Measurements from ENCODE around the gene EXOC6.
"Not testable (repeated sequence)": the region's sequence is repeated elsewhere in the genome, so short reads cannot be mapped to it uniquely, and the experiment has no call there.

The EXOC6 gene

DNA sequence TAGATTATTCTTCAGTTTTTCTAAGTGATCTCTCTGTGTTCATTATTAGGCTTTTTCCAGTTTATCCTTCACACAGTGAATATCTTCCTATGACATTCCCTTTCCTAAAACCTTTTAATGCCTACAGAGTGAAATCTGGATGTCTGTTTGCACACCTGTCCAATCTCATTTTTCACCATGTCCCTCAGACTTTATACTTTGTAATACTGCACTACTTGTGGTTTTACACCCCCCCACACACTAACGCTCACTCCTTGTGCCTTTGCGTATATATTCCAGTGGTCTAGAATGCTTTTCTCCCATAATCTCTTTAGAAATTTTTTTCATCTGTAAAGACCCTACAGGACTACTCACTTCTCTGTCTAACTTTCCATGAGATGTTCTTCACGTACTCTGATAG is 98.2 kb downstream of the EXOC6 start:
- DNase-seq: no peak

DNA sequence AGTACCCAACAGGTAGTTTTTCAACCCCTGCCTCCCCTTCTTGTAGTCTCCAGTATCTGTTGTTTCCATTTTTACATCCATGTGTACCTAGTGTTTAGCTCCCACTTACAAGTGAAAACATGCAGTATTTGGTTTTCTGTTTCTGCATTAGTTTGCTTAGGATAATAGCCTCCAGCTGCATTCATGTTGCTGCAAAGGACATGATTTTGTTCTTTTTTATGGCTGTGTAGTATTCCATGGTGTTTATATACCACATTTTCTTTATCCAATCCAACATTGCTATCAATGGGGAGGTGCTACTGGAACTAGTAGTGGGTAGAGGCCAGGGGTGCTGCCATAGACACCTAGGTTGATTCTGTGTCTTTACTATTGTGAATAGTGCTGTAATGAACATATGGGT is 104.3 kb downstream of the EXOC6 start:
- not testable (repeated sequence) for DNase-seq

DNA sequence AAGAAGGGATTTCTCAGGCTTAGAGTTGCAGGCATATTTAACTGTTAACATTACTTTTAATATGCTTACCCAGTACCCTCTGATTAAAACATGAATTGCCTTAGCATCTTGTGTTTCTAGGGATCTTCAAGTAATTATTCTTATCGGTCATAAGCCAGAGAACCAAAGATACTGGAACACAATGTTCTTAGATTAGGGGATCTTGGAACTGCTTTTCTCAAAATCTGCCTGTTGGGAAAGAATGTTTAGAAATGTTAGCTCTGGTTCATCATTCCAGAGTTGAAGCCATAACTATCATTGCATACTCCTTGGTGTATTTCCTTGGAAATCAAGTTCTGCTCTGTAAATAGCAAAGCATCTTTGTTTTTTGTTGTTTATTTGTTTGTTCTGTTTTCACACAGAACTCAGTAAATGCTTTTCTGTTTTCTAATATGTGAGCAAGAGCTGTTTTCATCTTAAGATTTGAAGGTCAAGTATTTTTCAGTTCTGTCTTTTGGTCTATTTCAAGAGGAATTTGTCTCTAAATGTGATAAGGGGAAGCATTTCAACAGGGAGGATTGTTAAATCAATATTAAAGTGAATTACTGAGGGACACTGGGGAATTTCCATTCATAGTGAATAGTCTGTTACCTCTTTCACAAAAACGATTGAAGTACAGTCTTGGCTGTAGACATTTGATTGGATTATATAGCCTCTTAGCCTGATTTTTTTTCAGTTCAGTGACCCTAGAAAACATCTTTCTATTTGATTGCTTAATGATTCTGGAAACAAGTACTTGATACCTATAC is 109.1 kb downstream of the EXOC6 start:
- DNase-seq: no peak

DNA sequence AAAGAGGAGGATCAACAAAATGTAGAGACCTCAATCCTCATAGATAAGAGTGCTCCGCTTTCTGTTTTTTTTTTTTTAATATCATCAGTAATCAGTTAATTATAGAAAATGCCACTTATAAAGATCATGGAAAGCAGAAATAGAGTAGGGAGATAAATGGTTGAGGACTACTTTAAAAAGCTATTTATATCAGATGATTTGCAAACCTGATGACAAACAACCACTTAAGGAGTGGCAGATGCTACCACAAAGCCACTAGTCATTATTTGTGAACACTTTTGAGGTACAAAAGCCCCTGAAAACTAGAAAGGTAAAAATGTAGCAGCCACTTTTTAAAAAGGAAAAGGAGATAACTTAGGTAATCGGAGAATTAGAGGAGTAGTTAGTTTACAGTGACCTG is 113.3 kb downstream of the EXOC6 start:
- DNase-seq: no peak

DNA sequence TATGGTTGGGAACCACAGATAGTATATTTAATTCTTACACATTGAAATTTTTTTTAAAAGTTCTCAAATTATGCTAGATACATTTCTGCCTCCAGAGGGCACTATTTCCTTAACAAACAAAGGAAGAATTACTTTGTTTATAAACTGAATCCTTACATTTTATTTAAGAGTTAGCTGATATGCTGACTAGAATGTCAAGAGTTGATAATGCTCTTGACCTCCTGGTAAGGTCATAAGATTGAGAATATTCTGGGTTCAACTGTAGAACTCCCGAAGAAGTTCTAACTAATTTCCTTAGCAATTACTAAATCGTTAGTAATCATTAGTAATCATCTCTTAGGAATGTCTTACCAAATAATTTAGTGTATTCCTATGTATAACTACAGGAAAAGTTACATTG is 117.0 kb downstream of the EXOC6 start:
- DNase-seq: peak; percentile 79

DNA sequence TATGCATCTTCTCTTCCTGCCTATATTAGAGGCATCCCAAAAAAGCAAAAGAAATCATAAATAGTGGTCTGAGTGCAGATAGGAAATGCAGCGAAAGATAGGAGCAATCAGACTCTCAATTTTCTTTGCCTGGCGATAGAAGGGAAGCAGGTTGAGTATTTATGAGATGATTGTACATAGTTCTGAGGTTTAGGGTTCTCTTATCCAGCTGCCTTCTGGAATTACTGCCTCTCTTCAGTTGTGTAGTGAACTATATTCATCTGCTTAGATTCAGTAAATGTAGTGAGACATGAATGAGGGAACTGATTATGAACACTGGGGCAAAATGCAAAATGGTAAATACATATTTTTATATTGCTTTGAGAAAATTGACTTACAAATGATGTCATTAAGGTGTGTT is 119.3 kb downstream of the EXOC6 start:
- DNase-seq: peak; percentile 33

DNA sequence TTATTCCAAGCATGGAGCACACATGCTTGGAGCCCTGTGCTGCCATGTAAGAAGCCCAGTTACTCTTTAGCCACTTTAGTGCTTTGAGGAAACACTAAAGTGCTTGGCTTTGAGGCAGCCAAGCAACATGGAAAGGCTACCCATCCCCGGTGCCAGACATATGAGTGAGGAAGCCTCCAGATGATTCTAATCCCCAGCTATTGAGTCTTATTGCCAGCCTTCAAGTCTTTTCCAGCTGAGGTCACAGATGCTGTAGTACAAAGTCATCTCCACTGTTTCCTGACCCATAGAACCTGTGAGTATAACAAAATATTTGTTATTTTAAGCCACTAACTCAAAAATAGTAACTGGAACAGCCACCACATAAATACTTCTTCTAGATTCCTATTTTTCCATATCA is 120.8 kb downstream of the EXOC6 start:
- DNase-seq: no peak

DNA sequence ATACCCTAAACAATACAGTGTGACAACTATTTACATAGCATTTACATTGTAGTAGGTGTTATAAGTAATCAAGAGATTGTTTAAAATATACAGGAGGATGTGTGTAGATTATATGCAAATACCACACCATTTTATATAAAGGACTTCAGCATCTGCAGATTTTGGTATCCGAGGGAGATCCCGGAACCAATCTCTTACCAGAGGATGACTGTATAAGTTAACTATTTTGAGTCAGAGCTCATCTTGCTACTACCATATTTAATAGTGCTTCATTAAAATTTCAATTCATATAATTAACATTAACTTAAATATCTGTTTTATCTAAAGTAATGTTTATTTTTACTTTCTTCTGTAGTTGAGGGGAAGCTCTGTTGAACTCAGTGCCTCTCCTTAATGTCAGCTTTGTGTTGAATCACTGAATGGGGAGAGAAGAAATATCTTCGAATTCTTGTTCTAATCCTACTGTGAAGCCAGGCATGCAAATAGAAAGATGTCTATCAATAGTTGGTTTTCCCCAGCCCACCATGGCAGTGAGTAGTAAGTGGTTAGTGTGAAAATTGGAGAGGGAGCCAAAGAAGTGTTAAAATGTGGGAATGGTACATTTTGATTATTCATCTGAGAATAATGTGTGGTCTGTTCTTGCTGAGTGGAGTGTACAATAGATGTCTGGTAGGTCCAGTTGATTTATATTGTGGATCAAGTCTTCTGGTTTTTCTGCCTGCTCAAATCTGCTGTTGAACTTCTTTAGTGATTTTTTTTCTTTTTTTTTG is 122.2 kb downstream of the EXOC6 start:
- no peak for DNase-seq

DNA sequence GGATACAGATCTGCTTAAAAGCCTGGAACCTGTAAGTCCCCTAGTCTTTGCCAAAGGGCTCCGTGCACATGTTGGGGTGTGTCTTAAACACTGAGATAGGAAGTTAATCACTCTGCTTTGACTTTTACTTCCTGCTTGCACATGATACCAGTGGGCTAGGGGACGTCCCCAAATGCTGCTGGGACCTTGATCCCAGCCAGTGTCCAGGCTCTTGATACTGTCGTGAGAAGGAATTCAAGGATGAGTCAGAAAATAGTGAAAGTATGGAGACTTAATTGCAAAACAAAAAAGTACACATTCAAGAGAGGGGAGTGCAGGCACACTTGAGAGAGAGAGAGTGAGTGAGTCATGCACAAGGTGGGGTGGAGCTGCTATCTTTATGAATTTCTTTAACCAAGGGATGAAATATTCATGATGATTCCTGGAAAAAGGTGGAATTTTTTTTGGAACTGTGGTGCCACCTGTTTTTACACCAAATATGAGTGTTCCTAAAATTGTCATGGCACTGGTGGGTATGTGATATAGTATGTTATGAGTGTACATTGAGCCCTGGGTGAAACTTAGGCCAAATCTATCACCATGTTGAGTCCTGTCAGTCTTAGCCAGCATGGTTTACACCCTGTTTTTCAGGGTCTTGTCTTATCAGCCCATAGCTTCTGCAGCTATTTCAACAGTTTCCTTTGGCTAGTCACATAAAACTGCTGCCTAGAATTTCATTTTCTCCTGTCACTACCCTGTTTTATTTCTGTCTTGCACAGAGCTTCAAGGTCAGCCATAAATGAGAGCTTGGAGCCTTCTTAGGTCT is 123.9 kb downstream of the EXOC6 start:
- peak; percentile 95 for DNase-seq

DNA sequence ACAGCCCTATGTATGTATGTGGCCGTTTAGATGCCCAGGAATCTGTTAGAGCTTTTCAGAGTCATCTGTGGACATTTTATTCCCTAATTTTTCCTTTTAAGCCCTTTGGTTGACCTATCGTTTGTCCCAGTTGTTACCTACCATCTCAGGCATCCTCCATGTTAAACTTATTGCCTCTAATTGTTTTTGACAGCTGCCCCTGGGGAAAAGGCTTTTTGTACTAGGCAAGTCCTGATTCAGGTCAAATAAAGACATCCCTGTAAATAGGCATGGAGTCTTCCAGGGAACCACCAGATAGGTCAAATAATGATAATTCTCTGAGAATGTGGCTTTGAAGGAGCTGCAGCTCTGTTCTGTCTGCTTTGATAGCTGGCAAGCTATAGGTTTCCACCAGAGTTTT is 124.6 kb downstream of the EXOC6 start:
- peak; percentile 48 for DNase-seq

DNA sequence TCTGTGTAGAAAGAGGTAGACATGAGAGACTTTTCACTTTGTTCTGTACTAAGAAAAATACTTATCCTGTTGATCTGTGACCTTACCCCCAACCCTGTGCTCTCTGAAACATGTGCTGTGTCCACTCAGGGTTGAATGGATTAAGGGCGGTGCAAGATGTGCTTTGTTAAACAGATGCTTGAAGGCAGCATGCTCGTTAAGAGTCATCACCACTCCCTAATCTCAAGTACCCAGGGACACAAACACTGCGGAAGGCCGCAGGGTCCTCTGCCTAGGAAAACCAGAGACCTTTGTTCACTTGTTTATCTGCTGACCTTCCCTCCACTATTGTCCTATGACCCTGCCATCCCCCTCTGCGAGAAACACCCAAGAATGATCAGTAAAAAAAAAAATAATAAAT is 128.0 kb downstream of the EXOC6 start:
- DNase-seq: not testable (repeated sequence)

DNA sequence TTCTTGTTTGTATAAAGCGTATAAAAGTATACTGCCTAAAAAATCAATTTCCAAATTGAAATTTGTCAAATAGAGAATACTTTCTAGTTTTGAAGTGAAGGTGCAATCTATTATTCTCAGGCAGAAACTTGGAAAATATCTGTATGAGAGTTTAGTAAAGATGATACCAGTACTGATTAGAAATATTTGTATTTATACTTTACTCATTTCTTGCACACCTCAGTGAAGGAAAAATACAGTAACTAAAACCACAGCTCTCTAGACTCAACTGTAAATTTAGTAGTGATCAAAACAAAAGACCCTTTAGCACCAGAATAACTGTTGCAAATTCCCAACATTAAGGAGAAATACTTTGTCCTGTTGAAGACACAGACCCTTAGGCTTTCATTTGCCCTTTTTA is 140.9 kb downstream of the EXOC6 start:
- no peak for DNase-seq

DNA sequence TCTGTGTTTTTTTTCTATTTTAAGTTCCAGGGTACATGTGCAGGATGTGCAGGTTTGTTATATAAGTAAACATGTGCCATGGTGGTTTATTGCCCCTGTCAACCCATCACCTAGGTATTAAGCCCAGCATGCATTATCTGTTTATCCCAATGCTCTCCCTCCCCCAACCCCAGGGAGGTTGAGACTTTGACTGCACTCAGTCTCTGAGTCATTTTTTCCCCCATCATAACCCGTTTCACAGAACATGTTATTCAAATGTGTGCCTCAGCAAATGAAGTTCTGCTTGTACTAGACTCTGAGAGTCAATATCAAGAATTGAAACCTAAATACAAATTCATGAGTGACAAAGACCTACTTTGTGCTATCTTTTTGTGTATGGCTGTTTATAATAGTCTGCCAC is 142.3 kb downstream of the EXOC6 start:
- DNase-seq: peak; percentile 78

DNA sequence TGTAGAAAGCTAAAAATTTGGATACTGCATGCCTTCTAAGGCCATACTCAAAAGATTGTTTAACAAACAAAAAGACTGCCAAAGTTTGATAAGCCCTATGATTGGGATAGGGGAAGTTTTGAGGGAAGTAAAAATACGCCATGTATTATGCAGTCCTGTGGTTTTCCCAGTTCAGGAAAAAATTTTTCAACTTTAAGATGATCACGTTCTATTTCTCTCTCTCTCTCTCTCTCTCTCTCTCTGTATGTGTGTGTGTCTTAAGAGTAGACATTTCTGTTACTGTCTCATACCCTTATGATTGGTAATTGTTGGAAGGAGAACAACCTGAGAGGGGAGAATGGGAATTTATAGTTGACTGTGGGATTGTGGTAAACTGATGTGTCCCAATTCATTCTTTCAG is 143.2 kb downstream of the EXOC6 start:
- no peak for DNase-seq

DNA sequence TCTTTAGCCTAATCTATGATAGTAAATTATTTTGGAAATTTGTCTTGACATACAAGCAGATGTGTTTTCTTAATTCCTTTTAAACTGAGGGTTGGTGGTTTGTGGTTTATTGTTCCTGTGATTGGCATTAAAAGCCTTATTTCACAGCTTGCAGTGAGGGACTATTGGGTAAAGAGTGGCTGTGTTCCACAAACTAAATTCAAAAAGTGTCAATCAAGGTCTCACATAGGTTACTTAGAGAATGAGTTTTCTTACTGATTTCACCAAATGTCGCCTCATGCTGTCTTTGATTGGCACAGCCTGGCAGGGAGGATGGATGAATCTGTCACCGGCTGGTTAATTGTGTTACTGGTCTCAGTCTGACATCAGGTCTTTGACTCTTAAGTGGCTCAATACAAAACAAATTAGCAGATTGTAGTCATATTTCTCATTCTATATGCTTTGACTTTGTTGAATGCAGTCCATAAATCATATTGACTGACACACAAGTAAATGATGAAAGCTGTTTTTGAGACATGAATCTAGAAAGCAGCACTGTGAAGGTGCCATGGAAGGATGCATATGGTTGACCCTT is 145.5 kb downstream of the EXOC6 start:
- peak; percentile 18 for DNase-seq

DNA sequence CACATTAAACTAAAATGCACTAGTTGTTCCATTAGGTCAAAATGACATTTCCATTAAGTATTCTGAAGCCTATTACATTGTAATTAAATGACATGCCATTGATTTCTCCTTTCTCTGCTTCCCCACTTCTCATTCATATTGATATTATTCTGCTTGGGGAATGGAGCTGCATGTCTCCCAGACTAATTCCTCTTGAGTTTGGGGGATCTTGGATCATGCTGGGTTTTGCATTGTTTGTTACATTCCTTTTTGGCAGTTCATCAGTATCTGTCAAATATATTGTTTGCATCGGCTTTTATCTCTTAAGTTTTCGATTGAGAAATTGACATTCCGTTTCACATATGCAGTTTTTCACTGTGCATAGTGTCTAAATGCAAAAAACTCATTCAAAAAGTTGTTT is 147.2 kb downstream of the EXOC6 start:
- no peak for DNase-seq

DNA sequence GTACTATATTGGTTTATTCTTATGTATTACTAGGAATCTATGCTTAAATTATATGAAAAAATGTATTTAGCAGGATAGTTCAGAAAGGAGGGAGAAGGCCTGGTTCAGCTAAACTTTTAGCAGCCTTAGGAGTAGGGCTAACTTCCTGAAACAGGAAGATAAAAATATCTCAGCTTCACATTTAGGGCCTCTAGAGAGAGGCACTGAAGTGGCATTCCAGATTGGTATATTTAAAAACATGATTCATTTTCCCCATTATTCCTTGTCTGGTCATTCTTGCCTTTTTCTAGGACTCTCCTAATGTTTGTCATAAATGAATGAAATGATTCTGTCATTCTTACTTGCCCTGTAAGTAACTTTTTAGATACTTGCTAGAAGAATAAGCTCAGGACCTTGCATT is 149.3 kb downstream of the EXOC6 start:
- no peak for DNase-seq

DNA sequence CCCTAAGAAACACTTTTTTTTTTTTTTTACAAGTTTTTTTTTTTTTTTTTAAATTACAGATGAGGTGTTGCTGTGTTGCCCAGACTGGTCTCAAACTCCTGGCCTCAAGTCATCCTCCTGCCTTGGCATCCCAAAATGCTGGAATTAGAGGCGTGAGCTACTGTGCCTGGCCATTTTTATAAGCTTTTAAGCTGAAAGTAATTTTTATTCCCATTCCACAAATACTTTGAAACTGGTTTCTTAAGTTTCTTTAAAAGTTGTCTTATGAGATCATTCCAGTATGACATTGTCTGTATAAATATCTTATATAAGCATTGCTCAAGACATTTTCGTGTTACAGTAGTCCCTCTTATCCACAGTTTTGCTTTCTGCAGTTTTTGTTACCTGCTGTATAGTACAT is 150.9 kb downstream of the EXOC6 start:
- no peak for DNase-seq

DNA sequence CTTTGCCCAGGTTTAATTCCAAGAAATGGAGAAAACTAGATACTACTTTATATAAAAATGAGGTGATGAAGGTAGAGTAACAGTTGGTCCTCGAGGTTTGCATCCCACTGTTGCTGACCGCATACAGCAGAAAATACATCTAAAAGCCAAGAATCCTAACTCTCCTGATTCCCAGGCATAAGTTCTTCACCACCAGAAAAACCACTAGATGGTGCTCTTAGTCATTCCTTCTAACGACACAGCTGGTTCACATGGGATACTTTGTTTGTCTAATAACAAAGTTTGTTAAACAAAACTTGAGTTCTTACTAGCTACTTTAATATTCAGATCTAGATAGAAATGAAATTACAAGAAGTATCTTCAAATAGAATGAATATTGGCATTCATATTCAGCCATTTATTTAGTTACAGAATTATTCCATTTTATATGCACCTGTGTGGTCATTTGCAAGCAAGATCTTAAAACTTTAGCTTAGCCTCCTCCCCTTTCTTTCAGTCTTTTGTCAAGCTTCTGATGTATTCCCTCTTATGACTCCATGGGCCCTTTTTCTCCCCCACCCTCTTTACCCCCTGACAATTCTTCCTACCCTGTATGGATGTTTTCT is 158.2 kb downstream of the EXOC6 start:
- DNase-seq: peak; percentile 63

DNA sequence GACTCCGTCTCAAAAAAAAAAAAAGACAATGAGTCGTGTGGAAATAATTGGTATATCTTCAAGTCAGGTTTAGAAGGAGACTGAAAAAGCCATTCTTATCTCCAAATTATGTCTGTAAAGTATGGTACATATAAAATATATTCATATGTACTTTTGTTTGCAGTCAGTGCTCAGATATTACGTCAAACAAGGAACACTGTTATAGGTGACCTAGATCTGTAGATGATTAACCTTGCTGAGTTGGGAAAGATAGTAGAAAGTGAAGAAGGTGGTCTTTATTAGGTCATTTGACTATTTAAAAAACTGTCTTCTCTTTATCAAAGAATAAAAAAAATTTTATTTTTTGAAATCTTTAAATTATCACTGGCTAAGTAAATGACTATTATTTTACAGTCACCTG is 167.4 kb downstream of the EXOC6 start:
- no peak for DNase-seq

DNA sequence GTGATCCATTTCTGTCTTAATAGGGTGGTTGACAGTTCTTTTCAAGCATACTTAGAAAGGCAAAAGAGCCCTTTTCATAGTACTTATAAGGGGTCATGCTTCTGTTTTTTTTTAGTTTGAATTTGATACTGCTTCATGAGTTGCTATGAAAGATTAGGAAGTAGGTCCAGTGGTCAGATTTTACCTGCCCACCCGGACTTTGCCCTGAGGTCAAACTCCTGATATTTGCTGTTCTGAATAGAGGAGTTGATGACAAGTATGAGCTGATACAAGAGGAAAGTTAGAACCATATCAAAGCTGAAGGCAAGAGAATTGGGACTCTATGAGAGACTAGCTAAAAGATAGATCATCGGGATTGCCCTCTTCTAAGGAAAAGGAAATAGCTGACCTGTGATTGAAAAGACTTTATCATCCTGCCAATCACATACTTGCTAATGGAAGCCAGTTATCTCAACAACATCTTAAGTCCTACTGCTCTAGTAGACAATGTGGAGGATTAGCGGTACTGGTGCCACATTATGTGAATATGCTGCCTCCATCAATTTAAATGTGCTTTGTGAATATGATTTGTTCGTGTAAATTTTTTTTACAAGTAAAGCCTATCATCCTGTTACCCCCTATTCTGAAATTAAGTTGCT is 174.8 kb downstream of the EXOC6 start:
- DNase-seq: no peak

DNA sequence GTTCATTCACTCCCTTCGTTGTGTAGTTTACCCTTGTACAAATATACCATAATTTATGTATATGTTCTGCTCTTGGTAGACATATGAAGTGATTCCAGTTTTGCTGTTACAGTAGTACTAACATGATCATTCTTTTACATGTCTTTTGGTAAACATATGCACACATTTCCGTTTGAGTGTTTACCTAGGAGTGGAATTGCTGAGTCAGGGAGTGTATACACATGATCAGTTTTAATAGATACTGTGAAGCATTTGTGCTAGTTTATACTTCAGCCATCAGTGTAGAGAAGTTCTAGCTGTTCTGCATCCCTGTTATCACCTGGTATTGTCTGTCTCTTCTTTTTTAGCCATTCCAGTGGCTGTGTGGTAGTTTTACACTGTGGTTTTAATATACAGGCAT is 177.8 kb downstream of the EXOC6 start:
- DNase-seq: no peak
